ENCODE results near the gene GLT8D2. TPM values are rescaled to one million over a fixed set of nuclear protein-coding genes. Genes with fewer than 3 reads are reported as not detected.

Gene GLT8D2
- total and polyA plus RNA-seq, 5 donors from 2014 or later = not detected

Other genes with a start within 250 kb of the GLT8D2 start
- gene NT5DC3, start 209.0 kb downstream of the GLT8D2 start, total RNA-seq = 4.7 TPM
- gene NT5DC3, start 209.0 kb downstream of the GLT8D2 start, polyA plus RNA-seq = 1 to 10 TPM in 1 of 4 donors, under 1 TPM in 3; 0.08 to 1.1 (median 0.49) TPM
- gene HSP90B1, start 119.8 kb downstream of the GLT8D2 start, total RNA-seq = 254 TPM
- 100 to 1,000 TPM; 119 to 158 (median 141) TPM for gene HSP90B1, start 119.8 kb downstream of the GLT8D2 start, polyA plus RNA-seq
- gene TDG, start 84.3 kb downstream of the GLT8D2 start, total RNA-seq = 26.7 TPM
- 10 to 100 TPM; 18.6 to 23.0 (median 21.3) TPM for gene TDG, start 84.3 kb downstream of the GLT8D2 start, polyA plus RNA-seq
- gene HCFC2, start 14.3 kb upstream of the GLT8D2 start, total RNA-seq = 14.9 TPM
- 1 to 10 TPM; 5.1 to 9.3 (median 7.5) TPM for gene HCFC2, start 14.3 kb upstream of the GLT8D2 start, polyA plus RNA-seq
- 15.4 TPM for gene NFYB, start 88.0 kb upstream of the GLT8D2 start, total RNA-seq
- gene NFYB, start 88.0 kb upstream of the GLT8D2 start, polyA plus RNA-seq = 10 to 100 TPM; 30.7 to 48.0 (median 44.2) TPM
- 47.7 TPM for gene TXNRD1, start 165.6 kb upstream of the GLT8D2 start, total RNA-seq
- 10 to 100 TPM; 26.5 to 43.4 (median 31.4) TPM for gene TXNRD1, start 165.6 kb upstream of the GLT8D2 start, polyA plus RNA-seq

Data from CD4-positive, CD25-positive, alpha-beta regulatory T cell (primary cell).